Effector CD8-positive, alpha-beta T cell (primary cell): ENCODE data around the gene GGA2.
"Not testable (repeated sequence)": the region's sequence is repeated elsewhere in the genome, so short reads cannot be mapped to it uniquely, and the experiment has no call there.

Source experiments
- DNase-seq: peaks from one replicate; lab custom pipeline; 2025; lab: John Stamatoyannopoulos, UW

GGA2 gene

GRCh38 chr16:23524886-23525285 lies 14.6 kb upstream of the GGA2 start:
- no peak for DNase-seq

- no peak for DNase-seq
Measured at GRCh38 chr16:23523876-23524385, 13.6 kb upstream of the GGA2 start.

GRCh38 chr16:23523321-23523720 lies 13.0 kb upstream of the GGA2 start:
- DNase-seq: no peak

GRCh38 chr16:23521965-23522364 lies 11.7 kb upstream of the GGA2 start:
- no peak for DNase-seq

GRCh38 chr16:23521037-23521743 lies 10.9 kb upstream of the GGA2 start:
- DNase-seq: no peak

- no peak for DNase-seq
Measured at GRCh38 chr16:23520500-23520899, 10.2 kb upstream of the GGA2 start.

GRCh38 chr16:23519282-23519681 lies 9.0 kb upstream of the GGA2 start:
- no peak for DNase-seq

GRCh38 chr16:23518435-23518891 lies 8.2 kb upstream of the GGA2 start:
- no peak for DNase-seq

GRCh38 chr16:23516366-23517137 lies 6.3 kb upstream of the GGA2 start:
- no peak for DNase-seq

GRCh38 chr16:23515881-23516280 lies 5.6 kb upstream of the GGA2 start:
- no peak for DNase-seq

- no peak for DNase-seq
Measured at GRCh38 chr16:23514381-23515152, 4.3 kb upstream of the GGA2 start.

GRCh38 chr16:23512168-23512695 lies 1.9 kb upstream of the GGA2 start:
- no peak for DNase-seq

GRCh38 chr16:23511731-23512130 lies 1.4 kb upstream of the GGA2 start:
- no peak for DNase-seq

- not testable (repeated sequence) for DNase-seq
Measured at GRCh38 chr16:23510915-23511270, 599 bp upstream of the GGA2 start.

- peak; percentile 5 for DNase-seq
Measured at GRCh38 chr16:23509782-23510163, 521 bp downstream of the GGA2 start.

GRCh38 chr16:23509441-23509754 lies 896 bp downstream of the GGA2 start:
- DNase-seq: no peak

- DNase-seq: no peak
Measured at GRCh38 chr16:23508589-23509440, 1.5 kb downstream of the GGA2 start.

- no peak for DNase-seq
Measured at GRCh38 chr16:23506606-23506994, 3.7 kb downstream of the GGA2 start.

- no peak for DNase-seq
Measured at GRCh38 chr16:23505671-23506605, 4.4 kb downstream of the GGA2 start.

- DNase-seq: no peak
Measured at GRCh38 chr16:23505180-23505665, 5.1 kb downstream of the GGA2 start.
